ENCODE measurements around the gene RNF2. TPM values are rescaled to one million over a fixed set of nuclear protein-coding genes. Genes with fewer than 3 reads are reported as not detected.

Gene RNF2
- total RNA-seq, 1 experiment from 2014 or later: 75.3 TPM

DNA sequence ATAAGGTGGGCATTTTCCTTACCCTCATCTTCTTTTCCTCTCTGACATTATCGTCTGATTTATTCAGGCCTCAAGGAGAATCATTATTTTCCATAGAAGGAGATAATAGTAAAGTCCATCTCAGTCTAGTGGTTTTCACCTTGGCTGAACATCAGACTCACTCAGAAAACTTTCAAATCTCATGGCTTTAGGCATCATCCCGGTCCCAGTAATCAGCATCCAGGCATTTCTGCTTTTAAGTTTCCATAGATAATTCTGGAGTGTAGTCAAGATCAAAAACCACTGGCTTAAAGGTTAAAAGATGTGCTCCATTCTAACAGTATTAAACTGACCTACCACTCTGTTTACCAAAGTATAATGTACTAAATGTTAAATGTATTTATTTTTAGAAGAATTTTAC lies 49.4 kb downstream of the RNF2 start:
- Mint-ChIP-seq H3K4me3 (no peak overlapping the region), H3K27me3 (ENCODE audit: low read depth) (no peaks in the 10 kb centered on the region), H3K27ac (no peak overlapping the region), H3K9me3 (no peaks in the 10 kb centered on the region), H3K36me3 (ENCODE audit: insufficient read depth in 1 of 3, low read depth in 3 of 3) (peaks cover 23 to 62% (median 51%) of the 10 kb centered on the region in 3 experiments), H3K4me1 (no peaks in the 10 kb centered on the region)
- TF ChIP-seq, protein P1, sequence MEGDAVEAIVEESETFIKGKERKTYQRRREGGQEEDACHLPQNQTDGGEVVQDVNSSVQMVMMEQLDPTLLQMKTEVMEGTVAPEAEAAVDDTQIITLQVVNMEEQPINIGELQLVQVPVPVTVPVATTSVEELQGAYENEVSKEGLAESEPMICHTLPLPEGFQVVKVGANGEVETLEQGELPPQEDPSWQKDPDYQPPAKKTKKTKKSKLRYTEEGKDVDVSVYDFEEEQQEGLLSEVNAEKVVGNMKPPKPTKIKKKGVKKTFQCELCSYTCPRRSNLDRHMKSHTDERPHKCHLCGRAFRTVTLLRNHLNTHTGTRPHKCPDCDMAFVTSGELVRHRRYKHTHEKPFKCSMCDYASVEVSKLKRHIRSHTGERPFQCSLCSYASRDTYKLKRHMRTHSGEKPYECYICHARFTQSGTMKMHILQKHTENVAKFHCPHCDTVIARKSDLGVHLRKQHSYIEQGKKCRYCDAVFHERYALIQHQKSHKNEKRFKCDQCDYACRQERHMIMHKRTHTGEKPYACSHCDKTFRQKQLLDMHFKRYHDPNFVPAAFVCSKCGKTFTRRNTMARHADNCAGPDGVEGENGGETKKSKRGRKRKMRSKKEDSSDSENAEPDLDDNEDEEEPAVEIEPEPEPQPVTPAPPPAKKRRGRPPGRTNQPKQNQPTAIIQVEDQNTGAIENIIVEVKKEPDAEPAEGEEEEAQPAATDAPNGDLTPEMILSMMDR (conservative IDR thresholded peaks at IDR 0.05): no peak
- H4K8ac ChIP-seq (replicated peaks; ENCODE audit: insufficient read length, low read depth, low read length): no peak overlapping the region
- H2AK5ac ChIP-seq (ENCODE audit: insufficient read length, low read length): no peak overlapping the region
- no peaks in the 10 kb centered on the region for H3K4me1 ChIP-seq (ENCODE audit: insufficient read depth, low read length)
- H3K18ac ChIP-seq (ENCODE audit: insufficient read length, low read depth, low read length): no peak overlapping the region
- no peak overlapping the region for H2BK120ac ChIP-seq (ENCODE audit: low read depth, low read length, poor library complexity, severe bottlenecking)
- H3K9me3 ChIP-seq (ENCODE audit: control insufficient read depth, low read depth, low read length): no peaks in the 10 kb centered on the region
- H3K79me1 ChIP-seq (ENCODE audit: insufficient read depth, low read depth, low read length, poor library complexity, severe bottlenecking): no peaks in the 10 kb centered on the region
- no peak overlapping the region for H2BK12ac ChIP-seq (ENCODE audit: insufficient read length, low read depth, low read length)
- H3K23ac ChIP-seq (ENCODE audit: insufficient read length, low read depth, low read length): no peak overlapping the region
- H3K23me2 ChIP-seq (ENCODE audit: insufficient read length, low read depth, low read length, poor library complexity, severe bottlenecking): no peaks in the 10 kb centered on the region
- no peak overlapping the region for H4K91ac ChIP-seq (ENCODE audit: insufficient read length, low read depth, low read length)
- no peak overlapping the region for H2AFZ ChIP-seq (ENCODE audit: low read length)
- no peak overlapping the region for H3K4ac ChIP-seq (ENCODE audit: low read depth, low read length)
- H3K56ac ChIP-seq (ENCODE audit: insufficient read length, low read depth, low read length): no peak overlapping the region
- H3K27me3 ChIP-seq (ENCODE audit: insufficient read depth, low read length): no peaks in the 10 kb centered on the region
- no peaks in the 10 kb centered on the region for H4K20me1 ChIP-seq (ENCODE audit: control insufficient read depth, insufficient read depth, insufficient read length)
- no peak overlapping the region for H3K14ac ChIP-seq (ENCODE audit: insufficient read depth, low read length)
- H4K5ac ChIP-seq (ENCODE audit: insufficient read length, low read depth, low read length): no peak overlapping the region
- H2BK20ac ChIP-seq (ENCODE audit: low read depth, low read length, poor library complexity, severe bottlenecking): no peak overlapping the region
- no peak for DNase-seq
- no CpG with 5 or more reads among the region's 2 CpGs for WGBS (ENCODE audit: extremely low coverage, insufficient read length, low lambda C conversion rate)
- no peak overlapping the region for H3K9ac ChIP-seq (ENCODE audit: extremely low read depth, insufficient read length, low read length)
- no peak overlapping the region for H2BK5ac ChIP-seq (ENCODE audit: insufficient read length, low read length)
- H3T11ph ChIP-seq (ENCODE audit: low read length): no peak overlapping the region
- H2BK15ac ChIP-seq (ENCODE audit: low read depth, low read length): no peak overlapping the region
- H3K4me2 ChIP-seq (ENCODE audit: insufficient read depth, insufficient read length, low read length): no peak overlapping the region
- H3K27ac ChIP-seq (ENCODE audit: insufficient read length, low read depth, low read length): no peak overlapping the region
- 0 out of 2 replicates have a peak, but pooled peaks cover 2% of the 10 kb centered on the region for H3K79me2 ChIP-seq (ENCODE audit: insufficient read depth, low read length)
